SIG-M5 (cell line): ENCODE measurements around the gene SRPX2.

Experiments used
- DNase-seq: peaks from one replicate; lab custom pipeline; 2025; lab: John Stamatoyannopoulos, UW

Gene SRPX2, protein sequence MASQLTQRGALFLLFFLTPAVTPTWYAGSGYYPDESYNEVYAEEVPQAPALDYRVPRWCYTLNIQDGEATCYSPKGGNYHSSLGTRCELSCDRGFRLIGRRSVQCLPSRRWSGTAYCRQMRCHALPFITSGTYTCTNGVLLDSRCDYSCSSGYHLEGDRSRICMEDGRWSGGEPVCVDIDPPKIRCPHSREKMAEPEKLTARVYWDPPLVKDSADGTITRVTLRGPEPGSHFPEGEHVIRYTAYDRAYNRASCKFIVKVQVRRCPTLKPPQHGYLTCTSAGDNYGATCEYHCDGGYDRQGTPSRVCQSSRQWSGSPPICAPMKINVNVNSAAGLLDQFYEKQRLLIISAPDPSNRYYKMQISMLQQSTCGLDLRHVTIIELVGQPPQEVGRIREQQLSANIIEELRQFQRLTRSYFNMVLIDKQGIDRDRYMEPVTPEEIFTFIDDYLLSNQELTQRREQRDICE

DNA sequence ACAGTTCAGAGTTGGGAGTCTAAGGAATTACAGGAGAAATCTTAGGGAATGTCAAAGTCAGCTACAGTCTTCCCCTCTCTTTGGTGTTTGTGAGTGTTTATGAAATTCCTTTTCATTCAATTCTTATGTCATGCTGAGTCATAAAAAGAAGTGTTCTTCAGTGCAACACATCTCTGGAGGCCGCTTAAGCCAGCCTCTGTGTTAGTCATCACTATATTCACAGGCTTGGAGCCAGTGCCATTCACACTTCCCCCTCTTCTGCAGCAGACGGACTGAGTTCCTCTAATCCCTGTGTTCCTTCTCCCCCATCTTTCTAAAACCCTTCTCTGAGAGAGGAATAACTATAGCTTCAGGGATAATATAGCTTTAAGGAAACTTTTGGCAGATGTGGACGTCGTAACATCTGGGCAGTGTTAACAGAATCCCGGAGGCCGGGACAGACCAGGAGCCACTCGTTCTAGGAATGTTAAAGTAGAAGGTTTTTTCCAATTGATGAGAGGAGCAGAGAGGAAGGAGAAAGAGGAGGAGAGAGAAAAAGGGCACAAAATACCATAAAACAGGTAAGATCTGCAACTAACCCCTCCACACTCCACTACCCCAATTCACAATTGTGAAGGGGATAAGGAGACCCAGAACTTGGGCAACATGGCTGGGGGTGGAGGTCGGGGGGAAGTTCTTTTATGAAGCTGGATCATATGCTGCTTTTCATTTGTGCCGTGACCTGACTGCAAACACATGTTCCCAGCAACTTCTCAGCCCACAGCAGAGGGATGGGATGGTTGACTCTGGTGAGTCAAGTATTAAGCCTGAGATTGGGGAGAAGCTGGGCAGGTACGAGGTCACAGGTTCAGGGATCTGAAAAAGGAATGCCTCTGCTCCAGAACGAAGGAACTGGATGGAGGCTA, at the start of gene SRPX2:
TSS of gene SRPX2 (plus strand) at position 244 of the 905 bp plus-strand sequence. CDS start 2,124 bp downstream, outside the sequence.
- DNase-seq, result no peak

DNA sequence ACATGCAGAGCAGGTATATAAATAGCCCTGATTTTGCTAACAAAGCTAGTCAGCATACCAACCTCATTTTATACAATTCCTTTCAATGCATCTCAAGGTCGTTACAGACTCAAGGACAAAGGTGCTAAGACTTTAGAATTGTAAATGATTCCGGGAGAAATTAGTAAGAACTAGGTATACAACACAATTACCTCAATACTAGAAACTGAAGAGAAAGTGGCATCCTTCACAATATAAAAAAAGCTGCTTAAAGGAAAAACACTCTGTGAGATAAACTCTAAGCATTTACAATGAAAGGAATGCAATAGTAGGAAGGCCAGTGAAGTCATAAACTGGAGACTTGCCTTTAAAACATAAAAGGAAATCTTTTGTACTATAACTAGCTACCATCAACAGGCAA, 47.4 kb upstream of the SRPX2 start:
- no peak for DNase-seq

DNA sequence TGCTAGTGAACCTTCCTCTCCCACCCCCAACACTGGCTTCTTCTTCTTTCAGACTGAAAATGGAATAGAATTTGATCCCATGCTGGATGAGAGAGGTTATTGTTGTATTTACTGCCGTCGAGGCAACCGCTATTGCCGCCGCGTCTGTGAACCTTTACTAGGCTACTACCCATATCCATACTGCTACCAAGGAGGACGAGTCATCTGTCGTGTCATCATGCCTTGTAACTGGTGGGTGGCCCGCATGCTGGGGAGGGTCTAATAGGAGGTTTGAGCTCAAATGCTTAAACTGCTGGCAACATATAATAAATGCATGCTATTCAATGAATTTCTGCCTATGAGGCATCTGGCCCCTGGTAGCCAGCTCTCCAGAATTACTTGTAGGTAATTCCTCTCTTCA, 44.5 kb upstream of the SRPX2 start:
- no peak for DNase-seq

DNA sequence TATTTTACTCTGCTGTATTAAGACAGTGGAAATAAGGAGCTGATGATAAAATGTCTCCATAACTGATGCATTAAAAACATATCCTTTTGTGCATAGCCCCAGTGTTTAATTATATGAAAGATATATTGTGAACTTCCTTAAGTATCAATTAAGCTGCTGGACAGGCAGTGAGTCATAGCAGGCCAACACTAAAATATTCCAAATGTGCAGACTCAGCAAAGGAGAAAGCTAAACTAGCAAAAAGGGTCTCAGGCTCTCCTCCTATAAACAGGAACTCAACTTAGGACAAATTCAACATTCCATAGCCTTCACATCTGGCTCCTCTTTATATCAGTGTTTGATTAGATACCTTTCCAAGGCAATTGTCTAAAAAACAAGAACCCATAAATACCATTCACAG, 43.7 kb upstream of the SRPX2 start:
- no peak for DNase-seq

DNA sequence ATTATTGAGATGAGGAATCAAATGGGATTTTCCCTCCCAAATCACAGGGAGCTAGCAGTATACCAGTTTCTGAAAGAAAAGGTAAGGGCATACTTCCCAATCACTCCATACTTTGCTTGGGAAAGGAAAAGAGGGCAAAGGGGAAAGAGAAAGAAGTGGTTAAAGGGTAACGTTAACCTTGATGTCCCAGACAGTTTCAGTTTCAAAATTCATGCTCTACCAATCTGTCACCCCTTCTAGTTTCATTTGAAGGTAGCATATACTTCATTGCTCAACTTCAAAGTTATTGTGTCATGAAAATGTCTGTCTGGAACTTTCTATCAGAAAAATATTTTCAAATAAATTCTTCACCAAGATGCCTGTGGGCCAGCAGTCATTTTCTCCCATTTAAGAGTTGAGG, 43.2 kb upstream of the SRPX2 start:
- DNase-seq, result no peak

DNA sequence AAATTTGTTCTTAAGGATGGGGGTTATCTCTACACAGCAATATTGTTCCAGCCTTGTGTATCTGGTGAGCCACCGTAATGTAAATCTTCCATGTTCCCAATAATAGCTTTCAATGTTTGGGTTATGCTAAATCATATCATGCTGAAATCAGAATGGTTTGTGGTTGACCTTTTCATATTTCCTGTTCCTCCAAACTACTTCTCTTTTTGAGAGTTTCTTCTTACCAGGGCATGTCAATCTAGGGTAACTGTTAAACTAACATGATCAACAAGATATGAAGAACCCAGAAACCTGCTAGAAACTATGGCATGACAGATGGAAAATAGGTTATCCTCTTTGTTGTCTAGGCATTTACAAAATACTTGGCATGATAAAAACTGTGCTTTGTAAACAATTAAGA, 37.2 kb upstream of the SRPX2 start:
- DNase-seq, result no peak

DNA sequence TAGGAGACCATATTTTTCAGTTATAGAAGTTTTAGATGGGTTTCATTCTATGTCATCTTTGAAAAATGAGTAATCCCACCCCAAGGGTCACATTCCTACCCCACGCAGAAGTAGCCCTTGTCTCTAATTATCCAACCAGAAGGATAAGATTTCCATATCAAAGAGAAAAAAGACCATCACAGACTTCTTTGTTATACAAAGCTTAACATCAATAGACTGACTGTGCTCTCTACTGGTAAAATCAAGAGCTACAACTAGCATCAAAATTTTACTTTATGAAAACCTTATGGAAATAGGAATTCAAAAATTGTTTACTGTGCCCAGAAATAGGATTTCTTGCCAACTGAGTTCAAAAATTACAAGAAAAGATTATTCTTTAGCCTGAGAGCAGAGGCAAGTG, 34.4 kb upstream of the SRPX2 start:
- no peak for DNase-seq

DNA sequence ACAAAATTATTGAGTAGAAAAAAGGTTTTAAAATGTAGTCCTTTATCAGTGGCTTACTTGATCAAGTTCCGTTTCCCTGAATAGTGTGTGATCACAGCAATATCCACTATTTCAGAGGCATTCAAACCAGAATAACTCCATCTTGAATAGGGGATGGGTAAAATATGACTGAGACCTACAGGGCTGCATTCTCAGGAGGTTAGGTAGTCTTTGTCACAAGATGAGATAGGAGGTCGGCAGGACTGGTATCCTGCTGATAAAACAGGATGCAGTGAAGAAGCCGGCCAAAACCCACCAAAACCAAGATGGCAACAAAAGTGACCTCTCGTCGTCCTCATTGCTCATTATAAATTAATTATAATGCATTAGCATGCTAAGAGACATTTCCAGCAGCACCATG, 32.0 kb upstream of the SRPX2 start:
- DNase-seq, result no peak

DNA sequence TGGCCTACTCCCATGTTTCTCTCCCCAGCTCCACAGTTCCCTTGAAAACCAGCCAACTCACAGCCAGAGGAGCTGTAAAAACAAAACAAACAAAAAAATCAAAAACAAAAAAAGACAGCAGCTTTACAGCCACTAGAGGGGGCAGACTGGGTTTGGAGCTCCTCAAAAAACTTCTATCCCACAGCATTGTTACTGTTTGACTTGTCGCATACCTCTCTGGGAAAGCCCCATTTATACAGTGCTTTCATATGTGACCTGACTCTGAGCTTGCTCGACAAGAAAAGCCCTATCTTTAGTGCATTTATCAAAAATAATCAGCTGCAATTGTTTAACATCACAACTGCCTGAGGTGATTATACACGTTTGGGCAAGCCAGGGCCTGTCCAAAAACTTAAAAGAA, 29.0 kb upstream of the SRPX2 start:
- no peak for DNase-seq

DNA sequence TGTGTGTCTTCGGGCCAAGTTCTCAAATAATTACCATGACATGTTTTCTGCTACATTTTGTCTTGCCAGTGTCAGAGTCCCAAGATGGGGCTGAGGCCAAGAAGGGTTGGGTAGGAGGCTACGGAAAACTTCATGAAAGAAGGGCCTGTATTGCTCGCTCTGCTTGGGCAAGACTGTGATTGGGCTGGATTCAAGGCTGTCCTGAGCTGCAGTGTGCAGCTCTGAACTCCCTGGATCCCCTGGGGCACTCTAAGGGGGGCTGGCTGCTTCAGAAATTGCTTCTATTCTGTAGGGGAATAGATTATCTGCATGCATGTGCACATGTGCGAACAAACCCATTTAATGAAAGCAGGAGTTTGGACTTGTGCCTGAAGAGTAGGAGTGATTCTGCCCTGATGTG, 21.0 kb upstream of the SRPX2 start:
- DNase-seq, result no peak

DNA sequence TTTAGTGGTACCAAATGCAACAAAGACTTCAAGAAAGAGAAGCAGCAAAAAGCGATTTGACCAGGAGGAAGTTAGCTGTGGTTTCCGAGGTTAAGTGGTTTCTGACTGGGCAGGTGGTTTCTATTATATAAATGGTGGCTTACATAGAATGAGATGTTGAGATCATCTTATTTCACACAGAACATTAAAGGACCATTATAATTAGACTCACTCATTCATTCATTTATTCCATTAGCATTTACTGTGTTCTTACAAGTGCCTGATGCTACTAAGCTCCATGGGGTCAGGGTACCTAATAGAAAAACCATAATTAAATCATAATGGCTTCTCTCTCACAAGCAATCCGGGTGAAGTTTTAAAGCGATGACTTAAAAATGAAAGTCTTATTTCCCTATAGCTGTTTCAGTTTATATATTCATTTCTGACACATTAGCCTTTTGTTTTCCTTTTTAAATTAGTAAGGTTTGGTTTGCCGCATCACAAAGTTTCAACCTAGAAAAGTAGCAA, 18.0 kb upstream of the SRPX2 start:
- DNase-seq, result no peak

DNA sequence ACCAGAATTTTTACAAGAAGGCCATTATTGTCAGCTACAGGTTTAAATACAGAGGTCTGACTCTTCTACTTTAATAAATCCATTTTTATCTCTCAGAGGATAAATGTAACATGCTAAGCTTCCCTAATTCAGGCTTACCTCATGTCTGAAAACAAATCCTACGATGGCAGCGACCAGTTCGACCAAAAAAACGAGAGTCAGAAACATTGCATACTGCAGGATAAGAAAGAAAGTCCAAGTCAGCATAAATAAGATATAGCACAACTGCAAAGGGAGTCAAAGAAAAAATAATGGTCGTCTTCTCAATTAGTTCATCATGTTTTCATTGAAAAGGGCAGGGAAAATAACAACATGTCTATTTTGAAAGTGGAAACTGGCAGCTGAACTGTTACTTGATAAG, 9.0 kb upstream of the SRPX2 start:
- no peak for DNase-seq

DNA sequence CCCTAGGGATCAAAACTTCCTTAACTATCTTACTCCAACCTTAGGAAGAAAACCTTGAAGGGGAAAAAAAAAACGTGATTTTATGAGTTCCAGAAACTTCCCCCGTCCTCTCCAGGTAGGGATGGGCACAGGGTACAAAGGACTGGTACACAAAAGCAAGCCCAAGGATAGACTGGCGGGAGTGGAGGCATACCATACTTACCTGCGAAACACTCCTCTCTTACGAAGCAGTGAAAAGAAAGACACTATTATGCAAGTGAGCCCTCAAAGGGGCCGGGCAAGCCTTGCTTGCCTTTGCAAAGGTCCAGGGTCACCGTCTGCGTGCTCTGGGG, 8.0 kb upstream of the SRPX2 start:
- DNase-seq, result no peak

DNA sequence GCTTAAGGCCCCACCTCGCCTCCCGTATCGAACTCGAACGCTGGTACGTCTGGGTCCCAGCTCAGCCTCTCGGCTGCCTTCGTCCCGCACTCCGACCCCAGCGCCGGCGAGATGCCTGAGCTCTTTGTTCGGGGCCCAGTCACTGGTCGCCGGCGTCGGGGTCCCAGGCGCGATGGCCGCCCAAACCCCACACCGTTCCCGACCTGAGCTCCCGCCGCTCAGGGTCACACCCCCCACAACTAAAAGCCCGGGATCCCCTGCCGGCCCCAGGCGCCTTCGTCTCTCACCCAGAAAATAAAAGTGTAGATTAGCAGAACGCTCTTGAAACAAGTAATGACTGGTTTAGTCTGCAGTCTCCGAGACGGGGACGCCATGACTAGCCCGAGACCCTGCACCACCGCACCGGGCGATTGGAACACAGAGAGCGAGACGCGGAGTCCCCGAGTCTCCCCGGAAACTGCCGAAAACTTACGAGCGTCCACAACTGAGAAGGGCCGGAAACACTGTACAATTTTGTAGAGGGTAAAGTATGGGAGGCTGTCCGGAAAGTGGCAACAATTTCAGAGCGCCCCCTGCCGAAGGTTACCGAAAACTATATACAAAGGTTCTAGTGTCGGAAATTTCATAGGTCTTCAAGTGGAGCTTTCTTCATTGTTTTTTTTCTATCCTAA, 7.5 kb upstream of the SRPX2 start, which contains the start of gene TSPAN6:
TSS of gene TSPAN6 (minus strand) at position 486 of the 671 bp plus-strand sequence. CDS start at position 374, 112 bp downstream.
- DNase-seq, result no peak

DNA sequence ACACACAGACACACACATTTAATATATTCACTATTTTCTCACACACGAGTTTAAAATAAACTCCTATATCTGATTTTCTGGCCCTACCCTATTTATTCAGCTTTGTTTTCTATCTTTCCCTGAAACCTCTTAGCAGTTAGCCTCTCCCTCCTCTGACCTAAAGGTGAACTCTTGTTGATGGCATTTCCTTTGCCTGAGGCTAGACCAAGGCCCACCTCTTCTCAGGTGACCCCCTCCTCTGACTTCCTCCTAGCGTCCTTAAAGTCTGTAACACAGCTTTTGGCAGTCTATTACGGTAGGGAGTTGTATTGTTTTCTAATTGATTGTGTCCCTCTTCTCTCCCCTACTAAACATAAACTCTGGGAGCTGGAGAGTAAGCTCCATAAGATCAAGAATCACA, 1.7 kb upstream of the SRPX2 start:
- DNase-seq, result no peak

DNA sequence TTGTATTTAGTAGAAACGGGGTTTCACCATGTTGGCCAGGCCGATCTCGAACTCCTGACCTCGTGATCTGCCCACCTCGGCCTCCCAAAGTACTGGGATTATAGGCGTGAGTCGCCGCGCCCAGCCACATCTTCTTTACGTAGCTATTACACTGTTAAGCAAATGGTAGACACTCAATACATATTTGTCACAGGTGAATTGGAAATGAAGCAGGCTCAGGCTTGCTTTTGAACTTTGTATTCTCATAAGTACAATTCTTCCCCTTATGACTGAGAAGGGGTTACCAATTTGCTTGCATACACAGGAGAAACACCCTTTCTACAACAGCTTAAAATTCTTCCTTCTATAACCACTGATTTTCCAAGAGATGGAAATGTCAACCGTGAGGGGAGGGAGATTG, 787 bp upstream of the SRPX2 start:
- no peak for DNase-seq

DNA sequence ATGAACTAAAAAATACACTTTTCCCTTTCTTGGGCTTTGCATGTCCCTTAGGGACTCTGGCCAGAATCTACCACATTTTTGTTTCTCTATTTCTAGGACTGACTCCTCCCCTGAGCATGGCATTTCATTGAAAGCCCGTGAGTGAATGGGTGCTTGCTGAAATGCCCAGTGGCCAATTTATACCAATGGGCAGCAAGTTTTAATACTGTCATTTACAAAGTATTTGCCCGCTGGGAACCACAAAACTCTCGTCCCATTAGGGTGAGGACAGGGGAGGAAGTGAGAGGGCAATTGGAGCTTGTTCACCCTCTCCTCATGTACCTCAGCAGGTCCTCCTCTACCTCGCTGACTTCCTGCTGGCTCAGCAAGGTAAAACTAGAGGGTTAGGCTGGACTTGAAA, 1.1 kb downstream of the SRPX2 start:
- DNase-seq, result no peak

DNA sequence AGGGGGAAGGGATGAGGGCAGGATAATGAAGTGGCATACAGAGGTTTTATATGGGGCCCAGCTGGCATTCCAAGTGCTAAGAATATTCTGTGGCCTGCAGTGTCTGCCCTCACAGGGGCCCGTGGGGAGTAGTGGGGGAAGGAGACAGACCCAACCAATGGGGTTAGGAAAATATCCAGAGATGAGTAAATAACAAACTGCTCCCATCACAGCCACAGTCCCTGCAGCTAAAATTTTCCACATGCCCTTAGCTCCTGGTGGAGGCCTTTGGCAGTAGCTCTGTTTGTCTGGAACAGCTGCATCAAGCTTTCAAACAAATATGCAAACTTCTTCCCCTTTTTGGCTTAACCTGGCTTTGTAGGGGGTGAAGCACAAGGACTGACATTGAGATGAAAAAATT, 3.1 kb downstream of the SRPX2 start:
- DNase-seq, result no peak

DNA sequence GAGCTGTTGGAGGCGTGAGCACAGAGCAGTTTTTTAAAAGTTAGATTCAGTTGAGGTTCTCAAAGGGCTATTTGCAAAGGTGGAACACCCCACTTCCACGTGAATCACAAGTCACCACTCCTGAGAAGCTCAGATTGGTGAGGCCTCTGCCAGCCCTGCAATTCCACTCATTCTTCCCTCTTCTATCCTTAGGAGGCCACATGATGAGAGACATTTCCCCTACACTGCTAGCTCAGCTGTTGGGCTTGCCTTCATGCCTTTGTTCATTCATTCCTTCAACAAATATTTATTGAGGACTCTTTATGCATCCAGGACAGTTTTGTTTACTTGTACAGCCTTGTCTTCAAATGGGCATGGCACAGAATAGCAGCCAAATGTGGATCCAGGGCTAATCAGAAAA, 3.7 kb downstream of the SRPX2 start:
- DNase-seq, result no peak

DNA sequence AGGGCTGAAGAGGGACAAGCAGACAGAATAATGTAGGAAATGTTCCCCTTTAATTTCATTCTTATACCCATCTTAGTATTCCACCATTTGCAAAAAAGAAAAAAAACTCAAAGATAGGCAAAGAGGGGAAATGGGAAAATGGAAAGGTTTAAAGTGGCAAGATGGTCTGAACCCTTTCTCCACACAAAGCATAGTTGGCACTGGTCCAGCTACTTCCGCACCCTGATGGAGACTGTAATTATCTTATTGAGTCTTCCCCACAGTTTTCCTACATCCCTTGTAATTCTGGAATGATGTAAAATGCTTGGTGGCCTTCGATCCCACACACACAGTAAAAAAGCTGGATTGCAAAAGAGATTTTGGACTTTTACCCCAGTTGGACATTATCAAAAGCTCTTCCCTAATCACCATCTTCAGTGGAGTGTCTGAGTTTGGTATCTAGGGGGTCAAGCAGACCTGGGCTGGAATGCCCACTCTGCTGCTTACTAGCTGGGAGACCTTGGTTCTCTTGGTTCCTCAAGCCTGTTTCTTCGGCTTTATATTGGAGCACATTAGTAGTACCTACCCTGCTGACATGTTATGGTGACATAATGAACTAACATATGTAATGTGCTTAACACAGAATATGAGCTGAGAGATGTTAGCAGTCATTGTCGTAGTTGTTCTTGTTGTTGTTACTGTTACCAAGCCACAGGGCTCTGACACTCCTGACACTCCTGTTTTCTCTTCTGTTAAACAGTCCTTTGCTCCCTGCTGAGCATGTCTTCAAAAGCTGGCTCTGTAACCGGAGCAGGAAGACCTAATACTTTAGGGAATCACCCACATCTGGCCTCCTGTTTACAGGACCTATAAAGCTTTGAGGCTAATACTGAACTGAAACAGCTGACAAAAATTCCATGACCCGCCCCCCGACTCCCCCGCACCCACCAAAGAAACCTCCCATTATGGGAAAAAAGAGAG, 4.7 kb downstream of the SRPX2 start:
- no peak for DNase-seq
